ENCODE results near the gene FANCC.
"Not testable (repeated sequence)": the region's sequence is repeated elsewhere in the genome, so short reads cannot be mapped to it uniquely, and the experiment has no call there.

FANCC gene

GRCh38 chr9:95317119-95317892, at the start of gene FANCC:
FANCC (minus strand) TSS chr9:95317709; CDS start chr9:95249291, 68,418 bp downstream.
- DNase-seq: peak; percentile 90 to 92

GRCh38 chr9:95366731-95367325, 49.3 kb upstream of the FANCC start:
- no peak for DNase-seq

GRCh38 chr9:95365766-95366165, 48.3 kb upstream of the FANCC start:
- no peak for DNase-seq

GRCh38 chr9:95363051-95363841, 45.7 kb upstream of the FANCC start:
- DNase-seq: peak in 1 of 2 experiments; percentile 8

- DNase-seq: no peak
Observed at GRCh38 chr9:95360866-95361265, 43.4 kb upstream of the FANCC start.

GRCh38 chr9:95357316-95357715, 39.8 kb upstream of the FANCC start:
- DNase-seq: no peak

- DNase-seq: no peak
Observed at GRCh38 chr9:95355500-95355899, 38.0 kb upstream of the FANCC start.

GRCh38 chr9:95351051-95351450, 33.5 kb upstream of the FANCC start:
- no peak for DNase-seq

GRCh38 chr9:95350266-95350665, 32.8 kb upstream of the FANCC start:
- DNase-seq: no peak

GRCh38 chr9:95349091-95350038, 31.9 kb upstream of the FANCC start:
- no peak for DNase-seq

- no peak for DNase-seq
Observed at GRCh38 chr9:95346021-95346420, 28.5 kb upstream of the FANCC start.

- DNase-seq: no peak
Observed at GRCh38 chr9:95344735-95345325, 27.3 kb upstream of the FANCC start.

- DNase-seq: no peak
Observed at GRCh38 chr9:95343725-95344287, 26.3 kb upstream of the FANCC start.

GRCh38 chr9:95342571-95342970, 25.1 kb upstream of the FANCC start:
- DNase-seq: no peak

GRCh38 chr9:95341293-95341962, 23.9 kb upstream of the FANCC start:
- no peak for DNase-seq

- no peak for DNase-seq
Observed at GRCh38 chr9:95338243-95338642, 20.7 kb upstream of the FANCC start.

- DNase-seq: no peak
Observed at GRCh38 chr9:95336281-95336680, 18.8 kb upstream of the FANCC start.

GRCh38 chr9:95333426-95333825, 15.9 kb upstream of the FANCC start:
- DNase-seq: no peak

- no peak for DNase-seq
Observed at GRCh38 chr9:95332860-95333259, 15.4 kb upstream of the FANCC start.

- DNase-seq: no peak
Observed at GRCh38 chr9:95330720-95331404, 13.4 kb upstream of the FANCC start.

GRCh38 chr9:95329061-95329460, 11.6 kb upstream of the FANCC start:
- not testable (repeated sequence) for DNase-seq

All from NCI-H2081 (cell line).